AG09309 (cell line): ENCODE measurements around the gene EME2.

Experiments
- DNase-seq: peaks from one replicate; pipeline ENCODE4 v3.0.0-alpha.2; 2010; ENCODE audit warnings: low read depth
- H3K4me3 ChIP-seq: 2 replicates; pipeline ENCODE4 v1.5.1; 2011; ENCODE audit warnings: mild to moderate bottlenecking, low read depth, low read length, moderate library complexity; ENCODE audit not compliant: control insufficient read depth
- TF ChIP-seq, protein P1 (sequence below): IDR thresholded peaks from 2 replicates; pipeline ENCODE4 v1.5.1; 2011; ENCODE audit warnings: mild to moderate bottlenecking, low read depth, low read length, inconsistent platforms; ENCODE audit not compliant: insufficient read depth, control insufficient read depth; ENCODE audit errors: missing control alignments

EME2 gene

DNA sequence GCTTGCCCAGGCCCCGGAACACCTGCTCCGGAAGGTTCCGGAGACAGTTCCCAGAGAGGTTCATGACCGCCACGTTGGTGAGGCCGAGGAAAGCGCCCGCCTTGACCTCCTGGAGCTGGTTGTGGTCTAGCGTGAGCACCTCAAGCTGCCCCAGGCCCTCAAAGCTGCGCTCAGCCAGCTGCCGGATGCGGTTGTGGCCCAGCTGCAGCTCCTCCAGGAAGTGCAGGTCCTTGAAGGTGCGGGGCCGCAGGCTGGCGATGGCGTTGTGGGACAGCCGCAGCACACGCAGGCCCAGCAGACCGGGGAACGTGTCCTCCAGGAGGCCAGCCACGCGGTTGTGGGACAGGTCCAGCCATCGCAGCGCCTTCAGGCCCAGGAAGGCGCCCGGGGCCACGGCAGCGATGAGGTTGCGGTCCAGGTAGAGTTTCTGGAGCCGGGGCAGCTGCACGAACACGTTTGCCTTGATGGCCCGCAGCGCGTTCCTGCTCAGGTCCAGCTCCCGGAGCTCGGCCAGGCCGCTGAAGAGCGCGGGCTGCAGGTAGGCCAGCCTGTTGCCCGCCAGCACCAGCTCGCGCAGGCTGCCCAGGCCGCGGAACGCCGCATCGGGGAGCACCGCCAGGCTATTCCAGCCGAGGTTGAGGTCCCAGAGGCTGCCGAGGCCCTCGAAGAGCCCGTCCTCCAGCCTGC, 18.8 kb downstream of the EME2 start:
- no peak overlapping the region for H3K4me3 ChIP-seq
- TF ChIP-seq, protein P1, sequence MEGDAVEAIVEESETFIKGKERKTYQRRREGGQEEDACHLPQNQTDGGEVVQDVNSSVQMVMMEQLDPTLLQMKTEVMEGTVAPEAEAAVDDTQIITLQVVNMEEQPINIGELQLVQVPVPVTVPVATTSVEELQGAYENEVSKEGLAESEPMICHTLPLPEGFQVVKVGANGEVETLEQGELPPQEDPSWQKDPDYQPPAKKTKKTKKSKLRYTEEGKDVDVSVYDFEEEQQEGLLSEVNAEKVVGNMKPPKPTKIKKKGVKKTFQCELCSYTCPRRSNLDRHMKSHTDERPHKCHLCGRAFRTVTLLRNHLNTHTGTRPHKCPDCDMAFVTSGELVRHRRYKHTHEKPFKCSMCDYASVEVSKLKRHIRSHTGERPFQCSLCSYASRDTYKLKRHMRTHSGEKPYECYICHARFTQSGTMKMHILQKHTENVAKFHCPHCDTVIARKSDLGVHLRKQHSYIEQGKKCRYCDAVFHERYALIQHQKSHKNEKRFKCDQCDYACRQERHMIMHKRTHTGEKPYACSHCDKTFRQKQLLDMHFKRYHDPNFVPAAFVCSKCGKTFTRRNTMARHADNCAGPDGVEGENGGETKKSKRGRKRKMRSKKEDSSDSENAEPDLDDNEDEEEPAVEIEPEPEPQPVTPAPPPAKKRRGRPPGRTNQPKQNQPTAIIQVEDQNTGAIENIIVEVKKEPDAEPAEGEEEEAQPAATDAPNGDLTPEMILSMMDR, result no peak
- DNase-seq, result no peak

DNA sequence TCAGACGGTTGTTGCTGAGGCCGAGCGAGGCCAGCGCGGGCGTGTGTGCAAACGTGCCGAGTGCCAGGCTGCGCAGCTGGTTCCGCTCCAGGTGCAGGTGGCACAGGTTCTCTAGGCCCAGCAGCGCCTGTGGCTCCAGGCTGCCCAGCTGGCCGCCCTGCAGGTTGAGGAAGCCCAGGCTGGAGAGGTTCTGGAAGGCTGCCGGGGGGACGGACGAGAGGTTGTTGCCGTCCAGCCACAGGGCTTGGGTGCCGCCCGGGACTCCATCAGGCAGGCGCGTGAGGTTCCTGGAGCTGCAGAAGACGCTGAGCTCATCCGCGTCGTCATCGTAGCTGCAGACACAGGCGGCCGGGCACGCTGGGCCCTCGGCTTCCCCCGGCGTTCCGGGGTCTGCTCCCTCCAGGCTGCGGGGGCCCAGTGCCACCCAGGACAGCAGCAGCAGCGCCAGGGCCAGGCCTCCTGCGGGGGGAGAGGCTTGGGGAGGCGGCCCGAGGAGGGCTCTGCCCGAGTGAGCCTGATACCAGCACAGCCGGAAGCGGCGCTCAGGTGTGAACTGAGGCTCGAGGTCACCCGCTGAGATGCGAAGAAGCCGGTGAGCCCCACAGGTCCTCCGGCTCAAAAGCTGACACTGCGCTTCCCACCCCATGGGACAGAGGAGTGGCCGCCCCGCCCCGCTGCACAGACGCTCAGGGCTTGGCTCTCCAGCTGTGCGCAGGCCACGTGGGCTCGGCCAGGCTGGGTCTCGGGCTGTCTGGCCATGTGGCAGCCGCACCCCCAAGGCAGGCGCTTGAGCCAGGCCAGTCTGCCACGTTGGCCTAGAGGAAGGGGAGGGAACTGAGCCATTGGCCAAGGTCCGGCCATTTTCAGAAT, 19.6 kb downstream of the EME2 start:
- no peak for DNase-seq
- no peak overlapping the region for H3K4me3 ChIP-seq
- TF ChIP-seq, protein P1, result no peak

DNA sequence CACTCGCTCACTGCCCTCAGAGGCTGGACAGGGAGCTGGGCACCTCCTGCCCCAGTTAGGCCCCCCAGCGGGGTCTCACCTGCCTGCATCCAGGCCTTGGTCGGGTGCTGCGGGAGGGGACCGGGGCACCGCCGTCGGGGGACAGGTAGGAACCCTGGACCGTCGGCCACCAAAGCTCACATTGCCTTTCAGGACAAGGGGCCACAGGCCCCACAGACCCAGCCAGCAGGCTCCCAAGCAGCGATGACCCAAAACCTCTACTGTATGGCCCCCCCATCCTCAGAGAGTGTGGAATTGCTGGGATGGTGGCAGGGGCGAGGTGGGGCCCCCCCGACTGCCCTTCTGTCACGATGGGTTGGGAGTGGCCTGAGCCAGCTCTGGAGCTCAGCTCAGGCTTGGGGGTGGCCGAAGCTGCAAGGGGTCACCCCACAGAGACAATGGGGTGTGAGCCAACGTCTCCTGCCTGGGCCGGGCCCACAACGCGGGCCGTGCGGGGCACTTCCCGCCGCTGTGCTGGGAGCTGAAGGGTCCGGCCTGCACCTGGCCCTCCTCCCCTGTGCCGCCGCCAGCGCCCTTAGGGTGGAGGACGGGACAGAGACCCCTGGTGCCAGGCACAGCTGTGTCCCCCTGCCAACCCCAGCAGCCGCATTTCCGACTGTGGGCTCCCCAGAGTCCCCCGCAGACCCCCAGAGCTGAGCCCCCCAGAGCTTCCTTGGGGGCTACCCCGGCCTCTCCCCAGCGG, 20.4 kb downstream of the EME2 start:
- TF ChIP-seq, protein P1, result no peak
- no peak overlapping the region for H3K4me3 ChIP-seq
- DNase-seq, result no peak

DNA sequence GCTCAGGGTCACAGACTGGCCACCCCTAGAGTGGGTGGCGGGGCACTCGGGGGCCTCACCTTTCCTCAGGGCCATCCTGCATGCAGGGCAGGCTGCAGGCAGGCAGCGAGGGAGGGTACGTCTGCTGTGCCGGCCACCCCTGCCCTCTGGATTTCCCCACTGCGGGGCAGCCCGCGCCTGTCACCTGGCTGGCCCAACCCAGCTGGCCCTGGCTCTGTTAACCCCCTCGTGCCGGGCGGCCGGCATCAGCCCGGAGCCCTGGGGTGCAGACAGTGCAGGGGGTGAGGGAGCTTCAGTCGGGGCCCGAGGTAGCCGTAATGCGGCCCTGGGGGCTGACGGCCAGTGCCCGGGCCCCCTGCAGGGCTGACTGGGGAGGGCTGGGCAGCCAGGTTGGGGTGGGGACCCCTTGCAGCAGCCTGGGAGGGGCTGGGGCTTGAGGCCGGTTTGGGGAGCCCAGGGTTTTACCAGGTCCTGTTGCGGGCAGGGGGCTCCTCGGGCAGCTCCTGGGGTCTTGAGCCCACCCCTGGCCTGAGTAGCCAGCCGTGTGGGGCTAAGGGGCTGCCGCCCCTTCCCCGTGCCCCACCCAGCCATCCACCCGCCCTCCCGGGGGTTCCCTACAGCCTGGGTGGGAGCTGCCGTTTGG, 21.1 kb downstream of the EME2 start, which contains the start of gene IGFALS:
Gene IGFALS (minus strand): TSS at position 128 of the 643 bp plus-strand sequence. CDS start 53 bp downstream, at position 75.
- no peak within 1 kb of the TSS for H3K4me3 ChIP-seq
- TF ChIP-seq, protein P1, result no peak
- DNase-seq, result no peak

DNA sequence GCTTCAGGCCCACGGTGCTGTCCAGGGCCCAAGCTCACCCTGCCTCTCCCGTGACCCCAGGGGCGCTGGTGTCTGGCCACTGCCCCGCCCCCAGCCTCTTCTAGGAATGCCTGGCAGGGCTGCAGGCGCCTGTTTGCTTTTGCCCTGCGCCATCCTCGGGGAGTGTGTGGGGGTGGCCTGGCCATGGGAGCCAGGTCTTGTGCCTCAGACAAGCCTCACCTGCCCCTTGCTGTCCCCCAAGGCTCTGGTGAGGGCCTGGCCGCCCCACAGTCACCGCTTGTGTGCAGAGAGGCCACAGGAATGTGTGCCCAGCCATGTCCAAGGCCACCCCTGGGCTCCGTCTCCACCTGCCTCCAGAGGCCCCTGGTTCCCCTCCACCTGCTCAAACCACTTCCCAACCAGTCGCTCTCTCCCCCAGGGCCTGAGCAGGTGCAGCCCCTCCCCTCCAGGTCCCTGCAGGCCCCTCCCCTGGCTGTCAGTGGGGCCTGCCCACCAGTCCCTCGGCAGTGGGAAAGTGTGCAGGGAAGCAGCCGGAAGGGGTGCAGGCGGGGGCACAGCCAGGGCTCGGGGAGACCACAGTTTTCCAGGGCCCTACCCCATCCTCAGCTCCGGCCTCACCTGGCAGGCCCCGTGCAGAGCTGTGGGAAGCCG, 21.7 kb downstream of the EME2 start:
- H3K4me3 ChIP-seq, result no peak overlapping the region
- DNase-seq, result no peak
- TF ChIP-seq, protein P1, result no peak
